H9 (cell line): ENCODE measurements around the gene ATP6AP1. TPM values are rescaled to one million over a fixed set of nuclear protein-coding genes. Genes with fewer than 3 reads are reported as not detected.

Experiments
- DNase-seq: peaks from one replicate; pipeline ENCODE4 v3.0.0-alpha.2; 2017
- H2AFZ ChIP-seq: one replicate; pipeline ENCODE4 v1.6.1; 2013; ENCODE audit warnings: mild to moderate bottlenecking, low read length, control low read depth, moderate library complexity
- H2AK5ac ChIP-seq: 2 replicates; pipeline ENCODE4 v1.6.1; 2013; ENCODE audit warnings: low read length, control low read depth, mixed read lengths; ENCODE audit not compliant: insufficient read length
- H2BK120ac ChIP-seq: one replicate; pipeline ENCODE4 v1.6.1; 2013; ENCODE audit warnings: low read depth, mild to moderate bottlenecking, low read length, control low read depth, inconsistent platforms; ENCODE audit not compliant: poor library complexity, severe bottlenecking
- H2BK12ac ChIP-seq: 2 replicates; pipeline ENCODE4 v1.6.1; 2013; ENCODE audit warnings: low read length, control low read depth, mixed read lengths, low read depth; ENCODE audit not compliant: insufficient read length
- H2BK15ac ChIP-seq: 2 replicates; pipeline ENCODE4 v1.6.1; 2013; ENCODE audit warnings: low read depth, low read length, control low read depth
- H2BK20ac ChIP-seq: one replicate; pipeline ENCODE4 v1.6.1; 2013; ENCODE audit warnings: low read depth, mild to moderate bottlenecking, low read length, control low read depth, inconsistent platforms; ENCODE audit not compliant: poor library complexity, severe bottlenecking
- H2BK5ac ChIP-seq: 2 replicates; pipeline ENCODE4 v1.6.1; 2013; ENCODE audit warnings: low read length, control low read depth, mixed read lengths; ENCODE audit not compliant: insufficient read length
- H3K14ac ChIP-seq: 2 replicates; pipeline ENCODE4 v1.6.1; 2013; ENCODE audit warnings: low read length, control low read depth; ENCODE audit not compliant: insufficient read depth
- H3K18ac ChIP-seq: 2 replicates; pipeline ENCODE4 v1.6.1; 2013; ENCODE audit warnings: low read depth, mild to moderate bottlenecking, mixed read lengths, low read length, control low read depth; ENCODE audit not compliant: insufficient read length
- H3K23ac ChIP-seq: 2 replicates; pipeline ENCODE4 v1.6.1; 2013; ENCODE audit warnings: low read length, control low read depth, mixed read lengths, low read depth; ENCODE audit not compliant: insufficient read length
- H3K23me2 ChIP-seq: 2 replicates; pipeline ENCODE4 v1.6.1; 2013; ENCODE audit warnings: low read depth, mild to moderate bottlenecking, mixed read lengths, low read length, control low read depth; ENCODE audit not compliant: insufficient read length, poor library complexity, severe bottlenecking
- H3K27ac ChIP-seq: 2 replicates; pipeline ENCODE4 v1.5.1; 2013; ENCODE audit warnings: low read length, control low read depth, mixed read lengths, low read depth; ENCODE audit not compliant: insufficient read length
- H3K27me3 ChIP-seq: 2 replicates; pipeline ENCODE4 v1.6.1; 2013; ENCODE audit warnings: low read length, control low read depth, inconsistent platforms; ENCODE audit not compliant: insufficient read depth
- H3K4ac ChIP-seq: 2 replicates; pipeline ENCODE4 v1.6.1; 2013; ENCODE audit warnings: low read depth, mild to moderate bottlenecking, control low read depth, inconsistent platforms, low read length, moderate library complexity
- H3K4me1 ChIP-seq: 2 replicates; pipeline ENCODE4 v1.6.1; 2013; ENCODE audit warnings: low read length, control low read depth, inconsistent platforms; ENCODE audit not compliant: insufficient read depth
- H3K4me2 ChIP-seq: 2 replicates; pipeline ENCODE4 v1.6.1; 2013; ENCODE audit warnings: low read length, control low read depth, mixed read lengths; ENCODE audit not compliant: insufficient read length, insufficient read depth
- H3K56ac ChIP-seq: 2 replicates; pipeline ENCODE4 v1.6.1; 2013; ENCODE audit warnings: low read depth, mild to moderate bottlenecking, mixed read lengths, low read length, control low read depth; ENCODE audit not compliant: insufficient read length
- H3K79me1 ChIP-seq: 2 replicates; pipeline ENCODE4 v1.6.1; 2013; ENCODE audit warnings: low read depth, mild to moderate bottlenecking, moderate library complexity, low read length, control low read depth, inconsistent platforms; ENCODE audit not compliant: insufficient read depth, poor library complexity, severe bottlenecking
- H3K79me2 ChIP-seq: 2 replicates; pipeline ENCODE4 v1.6.1; 2013; ENCODE audit warnings: low read length, control low read depth, inconsistent platforms; ENCODE audit not compliant: insufficient read depth
- H3K9ac ChIP-seq: 2 replicates; pipeline ENCODE4 v1.6.1; 2013; ENCODE audit warnings: low read length, control low read depth, mixed read lengths; ENCODE audit not compliant: insufficient read length; ENCODE audit errors: extremely low read depth
- H3K9me3 ChIP-seq: one replicate; pipeline ENCODE4 v1.6.1; 2013; ENCODE audit warnings: low read depth, low read length, inconsistent platforms; ENCODE audit not compliant: control insufficient read depth
- H3T11ph ChIP-seq: one replicate; pipeline ENCODE4 v1.6.1; 2013; ENCODE audit warnings: mild to moderate bottlenecking, low read length, control low read depth, inconsistent platforms
- H4K20me1 ChIP-seq: one replicate; pipeline ENCODE4 v1.6.1; 2013; ENCODE audit not compliant: control insufficient read depth, insufficient read length, insufficient read depth
- H4K5ac ChIP-seq: 2 replicates; pipeline ENCODE4 v1.6.1; 2013; ENCODE audit warnings: low read depth, mild to moderate bottlenecking, mixed read lengths, low read length, control low read depth; ENCODE audit not compliant: insufficient read length
- H4K8ac ChIP-seq: replicated peaks from 2 replicates; pipeline ENCODE4 v1.6.1; 2013; ENCODE audit warnings: low read length, control low read depth, mixed read lengths, low read depth; ENCODE audit not compliant: insufficient read length
- H4K91ac ChIP-seq: 2 replicates; pipeline ENCODE4 v1.6.1; 2013; ENCODE audit warnings: low read depth, mild to moderate bottlenecking, moderate library complexity, mixed read lengths, low read length, control low read depth; ENCODE audit not compliant: insufficient read length
- H3K27ac Mint-ChIP-seq, 3 experiments: 2 replicates in 2 of 3; 3 replicates in 1 of 3; pipeline ENCODE4 v1.8.0; 2020 to 2021; ENCODE audit warnings: mixed read lengths in 3 of 3, mild to moderate bottlenecking in 1 of 3, moderate library complexity in 1 of 3
- H3K27me3 Mint-ChIP-seq: 2 replicates; pipeline ENCODE4 v1.8.0; 2021; ENCODE audit warnings: low read depth, mild to moderate bottlenecking, moderate library complexity, mixed read lengths
- H3K36me3 Mint-ChIP-seq, 3 experiments: 2 replicates in 2 of 3; 3 replicates in 1 of 3; pipeline ENCODE4 v1.8.0; 2020 to 2021; ENCODE audit warnings: low read depth in 3 of 3, mixed read lengths in 3 of 3; ENCODE audit not compliant: insufficient read depth in 1 of 3
- H3K4me1 Mint-ChIP-seq, 2 experiments: 2 replicates each; pipeline ENCODE4 v1.8.0; 2020; ENCODE audit warnings: mixed read lengths in 2 of 2
- H3K4me3 Mint-ChIP-seq, 2 experiments: 2 replicates in 1 of 2; 3 replicates in 1 of 2; pipeline ENCODE4 v1.8.0; 2020 to 2021; ENCODE audit warnings: mild to moderate bottlenecking in 2 of 2, mixed read lengths in 2 of 2, moderate library complexity in 1 of 2
- H3K9me3 Mint-ChIP-seq, 2 experiments: 2 replicates in 1 of 2; 3 replicates in 1 of 2; pipeline ENCODE4 v1.8.0; 2020; ENCODE audit warnings: mild to moderate bottlenecking in 2 of 2, mixed read lengths in 2 of 2, moderate library complexity in 1 of 2
- WGBS: extraction: QIAGEN DNeasy Blood & Tissue Kit; methylation state at CpG from one replicate; pipeline ENCODE4 v1.1.7; 2013; ENCODE audit warnings: missing lambda C conversion rate, low lambda C conversion rate, mixed read lengths; ENCODE audit not compliant: insufficient read length; ENCODE audit errors: extremely low coverage; 5-methylcytosine and 5-hydroxymethylcytosine counted together
- total RNA-seq: library from RNA; stranded (reverse); gene quantifications from 2 replicates; pipeline ENCODE4 v1.2.1, GENCODE V29; 2021
- TF ChIP-seq, protein P1 (sequence below): fragments of 200-600 bp; sonication (generic); conservative IDR thresholded peaks from 3 replicates; pipeline ENCODE4 v1.8.0; 2021; ENCODE audit warnings: antibody characterized with exemption, mild to moderate bottlenecking

The ATP6AP1 gene
- total RNA-seq, 1 experiment from 2014 or later = 45.6 TPM

DNA sequence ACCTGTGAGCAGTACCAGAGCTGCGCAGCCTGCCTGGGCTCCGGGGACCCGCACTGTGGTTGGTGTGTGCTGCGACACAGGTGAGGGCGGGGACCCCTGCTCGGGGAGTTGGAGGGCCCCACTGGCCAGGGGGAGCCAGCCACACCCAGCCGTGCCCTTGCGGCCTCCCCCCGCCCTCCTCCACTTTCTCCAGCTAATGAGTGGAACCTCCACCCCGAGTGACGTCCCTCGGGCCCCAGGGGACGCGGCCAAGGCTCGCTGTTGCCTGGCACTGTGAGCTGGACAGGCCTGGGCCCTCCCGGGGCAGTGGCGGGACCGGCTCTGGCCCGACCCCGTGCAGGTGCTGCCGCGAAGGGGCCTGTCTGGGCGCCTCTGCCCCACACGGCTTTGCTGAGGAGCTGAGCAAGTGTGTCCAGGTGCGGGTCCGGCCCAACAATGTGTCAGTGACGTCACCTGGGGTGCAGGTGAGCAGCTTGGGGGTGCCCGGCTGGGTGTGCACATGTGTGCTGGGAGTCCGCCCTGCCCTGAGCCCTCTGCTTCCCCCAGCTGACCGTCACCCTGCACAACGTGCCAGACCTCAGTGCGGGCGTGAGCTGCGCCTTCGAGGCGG is 35.2 kb downstream of the ATP6AP1 start:
- no peaks in the 10 kb centered on the region; the same call in 1 of the 2 replicates for H3K27me3 Mint-ChIP-seq
- Histone ChIP-seq H4K8ac (no peak overlapping the region), H2BK120ac (no peak overlapping the region), H2BK5ac (no peak overlapping the region), H2BK12ac (no peak overlapping the region), H2AK5ac (no peak overlapping the region), H2AFZ (no peak overlapping the region), H3K4me1 (no peaks in the 10 kb centered on the region), H3K9ac (no peak overlapping the region), H3K79me1 (no peaks in the 10 kb centered on the region), H4K5ac (no peak overlapping the region), H3K27ac (no peak overlapping the region), H3K27me3 (no peaks in the 10 kb centered on the region; the same call in 1 of the 2 replicates), H3K14ac (no peak overlapping the region), H3K23ac (no peak overlapping the region), H4K20me1 (no peaks in the 10 kb centered on the region), H4K91ac (no peak overlapping the region), H3K4ac (no peak overlapping the region), H3K4me2 (no peak overlapping the region), H3K79me2 (no peaks in the 10 kb centered on the region), H3K18ac (no peak overlapping the region), H3K9me3 (peaks cover 24% of the 10 kb centered on the region), H2BK15ac (no peak overlapping the region), H3T11ph (no peak overlapping the region), H3K23me2 (peaks cover 4% of the 10 kb centered on the region), H2BK20ac (no peak overlapping the region), H3K56ac (no peak overlapping the region)
- H3K4me3 Mint-ChIP-seq = no peak overlapping the region
- H3K27ac Mint-ChIP-seq = no peak overlapping the region
- DNase-seq = no peak
- H3K9me3 Mint-ChIP-seq = peaks cover 51 to 85% of the 10 kb centered on the region in 2 experiments
- peaks cover 17 to 45% (median 34%) of the 10 kb centered on the region in 3 experiments; a peak in 6 of 7 replicates for H3K36me3 Mint-ChIP-seq
- no CpG with 5 or more reads among the region's 36 CpGs for WGBS
- TF ChIP-seq, protein P1, sequence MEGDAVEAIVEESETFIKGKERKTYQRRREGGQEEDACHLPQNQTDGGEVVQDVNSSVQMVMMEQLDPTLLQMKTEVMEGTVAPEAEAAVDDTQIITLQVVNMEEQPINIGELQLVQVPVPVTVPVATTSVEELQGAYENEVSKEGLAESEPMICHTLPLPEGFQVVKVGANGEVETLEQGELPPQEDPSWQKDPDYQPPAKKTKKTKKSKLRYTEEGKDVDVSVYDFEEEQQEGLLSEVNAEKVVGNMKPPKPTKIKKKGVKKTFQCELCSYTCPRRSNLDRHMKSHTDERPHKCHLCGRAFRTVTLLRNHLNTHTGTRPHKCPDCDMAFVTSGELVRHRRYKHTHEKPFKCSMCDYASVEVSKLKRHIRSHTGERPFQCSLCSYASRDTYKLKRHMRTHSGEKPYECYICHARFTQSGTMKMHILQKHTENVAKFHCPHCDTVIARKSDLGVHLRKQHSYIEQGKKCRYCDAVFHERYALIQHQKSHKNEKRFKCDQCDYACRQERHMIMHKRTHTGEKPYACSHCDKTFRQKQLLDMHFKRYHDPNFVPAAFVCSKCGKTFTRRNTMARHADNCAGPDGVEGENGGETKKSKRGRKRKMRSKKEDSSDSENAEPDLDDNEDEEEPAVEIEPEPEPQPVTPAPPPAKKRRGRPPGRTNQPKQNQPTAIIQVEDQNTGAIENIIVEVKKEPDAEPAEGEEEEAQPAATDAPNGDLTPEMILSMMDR = no peak
- 0 out of 4 replicates have a peak, but pooled peaks cover 0 to 4% of the 10 kb centered on the region in 2 experiments for H3K4me1 Mint-ChIP-seq
